ENCODE results near the gene TNPO3.

- no peak for TF ChIP-seq ZNF274 (IDR thresholded peaks at IDR 0.05; ENCODE audit: low read depth, low read length)
- TF ChIP-seq, protein P1, sequence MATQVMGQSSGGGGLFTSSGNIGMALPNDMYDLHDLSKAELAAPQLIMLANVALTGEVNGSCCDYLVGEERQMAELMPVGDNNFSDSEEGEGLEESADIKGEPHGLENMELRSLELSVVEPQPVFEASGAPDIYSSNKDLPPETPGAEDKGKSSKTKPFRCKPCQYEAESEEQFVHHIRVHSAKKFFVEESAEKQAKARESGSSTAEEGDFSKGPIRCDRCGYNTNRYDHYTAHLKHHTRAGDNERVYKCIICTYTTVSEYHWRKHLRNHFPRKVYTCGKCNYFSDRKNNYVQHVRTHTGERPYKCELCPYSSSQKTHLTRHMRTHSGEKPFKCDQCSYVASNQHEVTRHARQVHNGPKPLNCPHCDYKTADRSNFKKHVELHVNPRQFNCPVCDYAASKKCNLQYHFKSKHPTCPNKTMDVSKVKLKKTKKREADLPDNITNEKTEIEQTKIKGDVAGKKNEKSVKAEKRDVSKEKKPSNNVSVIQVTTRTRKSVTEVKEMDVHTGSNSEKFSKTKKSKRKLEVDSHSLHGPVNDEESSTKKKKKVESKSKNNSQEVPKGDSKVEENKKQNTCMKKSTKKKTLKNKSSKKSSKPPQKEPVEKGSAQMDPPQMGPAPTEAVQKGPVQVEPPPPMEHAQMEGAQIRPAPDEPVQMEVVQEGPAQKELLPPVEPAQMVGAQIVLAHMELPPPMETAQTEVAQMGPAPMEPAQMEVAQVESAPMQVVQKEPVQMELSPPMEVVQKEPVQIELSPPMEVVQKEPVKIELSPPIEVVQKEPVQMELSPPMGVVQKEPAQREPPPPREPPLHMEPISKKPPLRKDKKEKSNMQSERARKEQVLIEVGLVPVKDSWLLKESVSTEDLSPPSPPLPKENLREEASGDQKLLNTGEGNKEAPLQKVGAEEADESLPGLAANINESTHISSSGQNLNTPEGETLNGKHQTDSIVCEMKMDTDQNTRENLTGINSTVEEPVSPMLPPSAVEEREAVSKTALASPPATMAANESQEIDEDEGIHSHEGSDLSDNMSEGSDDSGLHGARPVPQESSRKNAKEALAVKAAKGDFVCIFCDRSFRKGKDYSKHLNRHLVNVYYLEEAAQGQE (IDR thresholded peaks at IDR 0.05; ENCODE audit: low read depth): no peak
- no peak for TF ChIP-seq CTCF (IDR thresholded peaks at IDR 0.05 in 2 of 3, conservative IDR thresholded peaks at IDR 0.05 in 1 of 3; ENCODE audit: borderline replicate concordance in 1 of 3, insufficient read depth in 1 of 3, low read depth in 2 of 3, low read length in 2 of 3)
- TF ChIP-seq POLR2AphosphoS5 (IDR thresholded peaks at IDR 0.05; ENCODE audit: low read depth, low read length): no peak
- TF ChIP-seq EZH2 (IDR thresholded peaks at IDR 0.05): no peak
- no peak for TF ChIP-seq SIN3A (IDR thresholded peaks at IDR 0.05; ENCODE audit: low read depth)
- TF ChIP-seq, protein P2, sequence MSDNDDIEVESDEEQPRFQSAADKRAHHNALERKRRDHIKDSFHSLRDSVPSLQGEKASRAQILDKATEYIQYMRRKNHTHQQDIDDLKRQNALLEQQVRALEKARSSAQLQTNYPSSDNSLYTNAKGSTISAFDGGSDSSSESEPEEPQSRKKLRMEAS (IDR thresholded peaks at IDR 0.05): no peak
- TF ChIP-seq POLR2A (IDR thresholded peaks at IDR 0.05; ENCODE audit: borderline replicate concordance, extremely low read depth, insufficient read depth, insufficient read length): no peak
- TF ChIP-seq JUND (IDR thresholded peaks at IDR 0.05): no peak
- no peak for TF ChIP-seq RAD21 (IDR thresholded peaks at IDR 0.05; ENCODE audit: low read depth)
Measured at GRCh38 chr7:129069021-129069420, 14.1 kb upstream of the TNPO3 start.
